GM18907 (cell line): ENCODE results near the gene AAR2.

ENCODE experiments used
- ATAC-seq: cut with Tn5 transposase; IDR thresholded peaks from one replicate; pipeline ENCODE4 v1.9.1; 2021; ENCODE audit warnings: mild to moderate bottlenecking, moderate library complexity; ENCODE audit not compliant: unreplicated experiment

The AAR2 gene

DNA sequence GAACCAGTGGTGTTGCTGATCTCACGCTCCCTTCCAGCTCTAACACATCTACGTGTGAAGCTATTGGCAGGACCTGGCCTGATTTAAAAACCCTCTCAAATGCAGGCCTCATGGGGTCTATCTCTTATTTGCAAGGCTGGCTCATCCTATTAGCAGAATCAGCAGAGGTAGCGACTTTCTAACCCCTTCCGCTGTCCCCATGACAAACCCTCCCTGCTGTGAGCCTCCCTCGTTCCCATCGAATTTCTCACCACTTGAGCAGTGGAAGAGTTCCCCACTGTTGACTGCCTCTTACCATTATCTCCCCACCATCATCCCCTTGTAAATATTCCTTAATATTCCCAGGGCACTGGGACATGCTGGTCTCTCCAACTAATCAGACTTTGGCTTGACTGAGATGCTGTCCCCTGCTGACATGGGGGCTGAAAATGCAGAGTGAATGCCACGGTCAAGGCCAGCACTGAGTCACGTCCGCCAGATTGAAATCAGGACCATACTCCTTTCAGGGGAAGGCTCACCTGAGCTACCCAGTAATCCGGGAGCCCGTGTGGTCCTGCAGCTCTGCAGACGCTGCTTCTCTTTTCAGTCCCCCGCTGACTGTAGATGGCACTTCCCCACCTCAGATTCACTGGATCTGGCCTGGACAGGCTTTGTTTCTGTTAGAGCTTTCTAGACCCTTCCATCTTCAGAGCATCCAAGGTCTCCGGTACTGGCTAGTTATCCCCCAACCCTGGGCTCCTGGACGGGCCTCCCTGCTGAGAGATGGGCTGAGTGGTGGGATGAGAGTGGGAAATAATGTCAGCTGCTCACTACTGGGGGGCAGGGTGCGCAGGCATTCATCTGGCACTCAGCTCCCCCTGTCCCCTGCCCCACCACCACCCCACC is 23.1 kb downstream of the AAR2 start:
- no peak for ATAC-seq

DNA sequence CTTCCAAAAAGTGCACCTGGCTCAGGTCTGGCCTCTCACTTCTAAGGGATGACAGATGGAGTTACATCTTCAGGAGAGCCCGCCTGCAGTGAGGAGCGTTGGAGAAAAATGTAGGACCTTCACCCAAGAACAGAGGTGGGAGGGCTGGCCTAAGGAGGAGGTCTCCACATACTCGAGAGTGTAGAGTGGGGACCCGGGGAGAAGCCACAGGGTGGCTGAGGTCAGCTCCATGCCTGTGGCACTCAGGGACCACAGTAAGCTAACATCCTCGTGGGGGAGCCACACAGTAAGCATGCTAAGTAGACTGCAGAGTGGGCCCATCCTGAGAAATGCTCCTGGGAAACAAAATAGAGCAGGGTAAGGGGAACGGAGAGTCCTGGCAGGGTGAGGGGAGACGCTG is 24.0 kb downstream of the AAR2 start:
- ATAC-seq: no peak

DNA sequence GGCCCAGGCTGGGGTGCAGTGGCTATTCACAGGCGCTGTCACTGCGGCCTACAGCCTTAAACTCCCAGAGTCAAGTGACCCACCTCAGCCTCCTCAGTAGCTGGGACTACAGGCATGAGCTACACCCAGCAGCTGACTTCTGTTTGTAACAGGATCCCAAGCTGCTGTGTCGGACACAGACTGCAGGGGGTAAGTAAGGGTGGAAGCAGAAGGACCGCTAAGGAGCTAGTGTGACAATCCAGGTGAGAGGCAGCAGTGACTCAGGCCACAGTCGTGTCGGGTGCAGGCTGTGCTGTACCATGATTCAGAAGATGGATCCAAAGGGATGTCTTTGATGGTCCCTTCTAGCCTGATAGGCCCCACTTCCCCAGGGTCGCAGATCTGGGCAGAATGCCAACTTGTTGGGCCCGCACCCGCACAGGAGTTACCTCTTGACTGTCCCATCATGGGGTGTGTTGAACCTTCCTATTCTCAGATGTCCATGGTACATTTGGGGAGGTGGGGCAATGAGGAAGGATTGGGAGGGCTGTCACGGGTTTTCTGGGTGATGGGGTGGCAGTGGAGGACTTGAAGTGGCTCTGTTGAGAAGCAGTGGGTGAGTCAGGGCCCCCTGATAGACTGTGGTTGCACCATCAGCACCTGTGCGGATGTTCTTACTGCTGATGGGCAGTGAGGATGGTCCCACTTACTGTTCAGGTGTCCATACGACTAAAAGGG is 25.3 kb downstream of the AAR2 start:
- ATAC-seq: no peak

DNA sequence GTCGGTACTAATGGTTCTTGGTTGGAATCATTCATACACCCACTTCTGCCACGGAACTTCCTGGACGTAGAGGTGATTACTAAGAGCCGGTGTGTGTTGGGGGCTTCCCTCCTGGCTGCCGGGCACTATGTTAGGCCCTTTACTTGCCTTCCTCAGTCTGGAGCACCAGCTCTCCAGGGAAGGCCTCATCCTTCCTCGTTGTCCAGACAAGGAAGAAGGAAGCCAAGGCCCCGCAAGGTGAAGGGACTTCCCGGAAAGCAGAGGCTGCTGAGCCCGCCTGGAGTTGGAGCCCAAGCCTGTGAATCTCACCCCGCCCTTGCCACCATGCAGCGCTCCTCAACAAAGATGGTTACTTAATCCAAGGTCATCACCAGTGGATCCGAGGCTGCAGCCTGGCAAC is 26.2 kb downstream of the AAR2 start:
- no peak for ATAC-seq

DNA sequence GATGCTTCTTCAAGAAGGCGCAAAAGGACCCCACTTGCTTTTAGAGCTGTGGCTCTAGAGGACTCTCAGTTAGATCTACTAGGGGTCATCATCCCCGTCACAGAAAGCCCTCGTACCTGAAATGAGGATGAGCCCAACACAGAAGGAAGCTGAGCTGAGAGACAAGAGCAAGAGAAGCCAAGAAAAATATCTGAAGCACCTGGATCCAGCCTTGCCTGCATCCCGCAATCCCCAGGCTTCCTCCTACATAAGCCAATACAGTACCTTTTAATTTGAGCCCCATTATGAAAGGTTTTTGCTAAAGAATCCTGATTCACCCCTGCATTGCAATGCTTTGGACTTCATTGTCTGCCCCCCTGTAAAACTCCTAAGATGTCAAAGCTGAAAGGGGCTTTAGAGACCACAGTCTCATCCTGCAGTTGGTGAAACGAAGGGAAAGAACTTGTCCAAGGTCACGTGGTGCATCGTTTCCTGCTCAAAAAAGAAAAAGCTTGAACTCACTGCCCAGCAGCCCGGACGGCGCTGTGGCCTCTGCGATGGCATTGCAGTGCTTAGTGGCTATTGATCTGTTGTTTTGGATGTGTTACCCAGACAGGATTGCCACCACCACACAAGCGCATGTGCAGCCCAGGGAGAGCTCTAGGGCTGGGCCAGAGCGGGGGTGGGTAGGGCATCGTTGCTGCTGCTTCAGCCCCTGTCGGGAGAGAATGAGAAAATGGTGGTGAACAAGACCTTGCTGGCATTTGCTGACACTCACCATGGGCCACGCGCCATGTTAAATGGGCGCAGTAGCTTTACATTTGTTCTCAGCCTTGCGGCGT is 28.4 kb downstream of the AAR2 start:
- no peak for ATAC-seq

DNA sequence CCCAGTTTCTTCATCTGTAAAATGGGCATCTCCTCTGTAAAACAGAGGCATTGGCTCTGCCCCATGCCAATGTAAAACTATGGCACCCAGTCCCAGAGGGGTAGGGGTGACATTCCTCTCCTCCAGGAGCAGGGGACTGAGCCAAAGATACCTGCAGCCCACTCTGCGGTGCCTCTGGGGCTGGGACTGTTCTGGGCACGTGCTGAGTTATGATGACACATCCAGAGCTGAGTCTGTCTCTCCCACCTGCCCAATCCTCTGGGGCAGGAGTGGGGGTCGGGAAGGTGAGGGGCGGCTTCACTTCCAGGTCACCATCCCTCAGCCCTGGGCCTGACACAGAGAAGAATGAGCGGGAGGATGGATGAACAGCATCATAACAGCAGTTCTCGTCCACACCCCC is 29.9 kb downstream of the AAR2 start:
- no peak for ATAC-seq

DNA sequence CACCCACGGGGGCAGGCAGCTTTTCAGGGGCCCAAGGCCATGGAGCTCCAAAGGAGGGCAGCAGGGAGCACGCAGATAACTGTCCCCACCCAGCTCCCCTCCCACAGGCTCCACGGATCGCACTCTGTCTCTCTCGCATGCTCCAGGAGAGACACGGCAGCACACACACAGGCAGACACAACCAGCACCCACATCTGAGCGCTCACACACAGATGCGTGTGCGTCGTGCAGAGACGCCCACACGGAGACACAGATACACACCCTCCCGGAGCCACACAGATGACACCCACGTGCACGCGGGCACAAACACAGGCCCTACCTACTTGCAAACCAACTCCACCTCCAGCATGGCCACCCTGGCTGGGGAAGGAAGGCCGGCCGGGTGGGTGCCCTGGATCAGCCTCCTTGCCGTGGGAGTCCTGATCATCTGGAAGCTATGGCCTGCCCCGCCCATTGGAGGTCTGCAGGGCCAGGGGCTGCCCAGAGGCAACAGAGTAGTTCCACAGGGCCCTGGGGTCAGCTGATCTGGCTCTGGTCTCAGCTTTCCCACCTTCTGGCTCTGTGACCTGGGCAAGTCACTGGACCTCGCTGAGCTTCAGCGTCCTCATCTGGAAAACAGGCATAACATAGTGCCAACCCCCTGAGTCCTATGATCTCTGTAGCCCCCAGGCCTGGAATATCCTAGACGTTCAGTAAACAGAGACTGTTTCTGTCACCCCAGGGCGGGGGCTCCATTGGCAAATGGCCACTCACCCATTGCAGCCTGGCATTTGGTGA is 31.5 kb downstream of the AAR2 start:
- no peak for ATAC-seq

DNA sequence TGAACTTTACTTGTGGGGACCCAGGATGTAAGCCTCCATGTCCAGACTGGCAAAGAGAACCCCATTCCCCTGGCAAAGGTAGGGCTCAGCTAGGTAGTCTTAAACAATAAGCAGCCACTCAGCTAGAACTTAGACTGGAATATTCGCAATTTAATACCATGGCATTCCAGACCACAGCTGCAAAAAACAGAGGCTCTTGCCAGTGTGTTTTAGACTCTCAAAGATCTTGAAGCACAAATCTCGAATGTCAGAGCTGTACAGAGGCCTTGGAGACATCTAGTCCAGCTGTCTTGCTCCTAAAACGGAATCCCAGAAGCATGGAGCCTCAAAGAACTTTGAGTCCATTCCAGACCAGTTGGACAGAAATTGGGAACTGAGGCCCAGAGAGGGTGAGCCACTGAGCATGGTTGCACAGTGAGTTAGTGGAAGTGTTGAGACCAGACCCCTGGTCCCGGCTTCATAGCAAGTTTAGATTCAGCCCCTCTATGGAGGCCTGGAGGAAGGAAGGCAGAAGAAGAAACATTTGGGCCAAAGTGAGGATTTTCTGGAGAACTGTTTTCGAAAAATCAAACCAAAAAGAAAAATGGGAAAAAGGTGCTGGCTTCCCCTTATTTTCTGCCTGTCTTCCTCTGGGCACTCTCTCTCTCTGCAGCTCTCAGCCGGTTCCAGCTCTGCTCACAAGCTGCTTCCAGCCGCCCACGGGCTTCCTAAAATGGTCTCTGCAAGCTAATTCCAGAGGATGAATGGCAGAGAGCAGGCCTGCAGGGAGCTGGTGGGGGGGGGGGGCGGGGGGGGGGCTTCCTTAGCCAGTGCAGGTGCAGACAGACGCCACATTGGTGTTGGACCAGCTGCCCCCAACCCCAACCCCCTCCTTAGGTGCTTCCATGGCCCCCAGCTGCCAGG is 32.4 kb downstream of the AAR2 start:
- no peak for ATAC-seq

DNA sequence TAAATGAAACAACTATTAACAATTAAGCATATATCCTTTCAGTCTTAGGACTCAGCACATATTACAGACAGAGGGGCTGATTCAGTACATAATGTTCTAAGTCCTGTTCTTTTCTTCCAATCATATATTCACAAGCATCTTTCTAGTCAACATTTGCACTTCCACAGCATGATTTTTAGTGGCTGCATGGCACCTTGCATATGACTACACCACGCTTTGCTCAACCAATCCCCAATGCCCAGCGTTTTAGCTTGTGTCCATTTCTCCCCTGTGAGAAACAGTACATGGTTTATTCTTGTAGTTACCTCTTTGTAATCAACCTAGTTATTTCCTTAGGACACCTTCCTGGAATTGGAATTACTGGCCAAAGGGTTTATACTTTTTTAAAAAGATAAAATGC is 33.2 kb downstream of the AAR2 start:
- ATAC-seq: no peak

DNA sequence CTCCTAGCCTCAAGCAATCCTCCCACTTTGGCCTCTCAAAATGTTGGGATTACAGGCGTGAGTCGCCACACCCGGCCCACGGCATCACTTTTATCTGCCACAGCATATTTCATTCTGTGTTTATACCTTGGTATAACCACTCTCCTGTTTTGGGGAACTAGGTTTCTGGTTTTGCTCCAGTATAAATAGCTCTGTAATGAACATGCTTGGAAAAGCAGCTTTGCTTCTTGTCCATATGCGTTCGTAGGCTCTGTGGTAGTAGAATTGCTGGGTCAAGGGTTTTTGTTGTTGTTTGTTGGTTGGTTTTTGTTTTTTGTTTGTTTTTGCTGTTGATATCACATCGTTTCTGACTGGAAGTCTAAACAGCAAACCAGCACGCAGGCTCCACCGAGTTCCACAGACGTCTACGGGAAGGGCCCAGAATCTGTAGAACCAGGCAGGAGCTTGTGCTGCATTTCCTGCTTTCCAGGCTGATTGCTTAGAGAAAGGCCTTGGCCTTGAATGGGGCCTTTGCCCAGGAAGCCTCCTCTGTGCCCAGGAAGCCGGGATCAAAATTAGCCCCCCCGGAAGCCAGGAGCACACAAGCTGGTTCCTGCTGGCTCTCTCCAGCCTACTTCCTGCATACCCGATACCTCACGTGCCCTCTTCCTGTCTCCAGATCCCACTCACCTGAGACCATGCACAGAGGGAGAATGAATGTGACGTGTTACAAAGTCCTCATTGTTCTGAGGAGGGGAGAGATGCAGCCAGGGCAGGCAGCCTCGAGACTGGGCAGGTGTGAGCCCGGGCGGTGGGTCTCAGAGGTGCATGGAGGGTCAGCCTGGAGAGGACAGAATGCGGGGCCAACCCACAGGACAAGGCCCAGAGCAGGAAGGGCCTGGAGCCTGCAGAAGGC is 34.7 kb downstream of the AAR2 start:
- no peak for ATAC-seq

DNA sequence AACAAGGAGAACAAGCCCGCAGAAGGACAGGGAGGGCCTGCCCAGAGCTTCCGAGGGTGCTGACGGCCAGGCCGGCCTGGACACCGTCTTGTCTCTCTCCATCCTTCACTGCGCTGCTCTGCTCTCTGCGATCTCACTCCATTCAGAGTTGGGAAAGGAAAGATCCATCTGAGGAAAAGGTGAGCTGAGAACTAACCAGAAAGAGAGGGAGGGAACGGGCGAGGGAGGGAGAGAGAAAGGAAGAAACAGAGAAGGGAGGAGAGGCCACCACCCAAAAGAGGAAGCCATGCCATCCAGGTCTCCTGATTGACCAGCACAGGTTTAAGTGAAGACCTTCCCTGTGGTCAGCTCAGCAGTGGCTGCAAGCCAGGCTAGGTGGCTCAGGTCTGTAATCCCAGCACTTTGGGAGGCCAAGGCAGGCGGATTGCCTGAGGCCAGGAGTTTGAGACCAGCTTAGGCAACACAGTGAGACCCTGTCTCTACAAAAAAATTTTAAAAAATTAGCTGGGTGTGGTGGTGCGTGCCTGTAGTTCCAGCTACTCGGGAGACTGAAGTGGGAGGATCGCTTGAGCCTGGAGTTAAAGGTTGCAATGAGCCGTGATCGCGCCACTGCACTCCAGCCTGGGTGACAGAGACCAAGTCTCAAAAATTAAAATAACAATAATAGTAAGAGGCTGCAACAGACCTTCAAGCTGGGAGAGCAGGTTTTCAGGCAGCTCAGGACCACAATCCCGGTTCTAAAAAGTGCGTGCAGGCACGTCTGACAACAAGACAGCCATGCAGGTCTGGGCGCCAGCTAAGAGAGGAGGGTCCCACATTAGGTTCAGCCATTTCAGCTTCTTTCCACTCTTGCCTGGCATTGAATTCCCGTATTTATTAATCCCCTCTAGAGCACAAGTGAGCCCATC is 35.6 kb downstream of the AAR2 start:
- no peak for ATAC-seq

DNA sequence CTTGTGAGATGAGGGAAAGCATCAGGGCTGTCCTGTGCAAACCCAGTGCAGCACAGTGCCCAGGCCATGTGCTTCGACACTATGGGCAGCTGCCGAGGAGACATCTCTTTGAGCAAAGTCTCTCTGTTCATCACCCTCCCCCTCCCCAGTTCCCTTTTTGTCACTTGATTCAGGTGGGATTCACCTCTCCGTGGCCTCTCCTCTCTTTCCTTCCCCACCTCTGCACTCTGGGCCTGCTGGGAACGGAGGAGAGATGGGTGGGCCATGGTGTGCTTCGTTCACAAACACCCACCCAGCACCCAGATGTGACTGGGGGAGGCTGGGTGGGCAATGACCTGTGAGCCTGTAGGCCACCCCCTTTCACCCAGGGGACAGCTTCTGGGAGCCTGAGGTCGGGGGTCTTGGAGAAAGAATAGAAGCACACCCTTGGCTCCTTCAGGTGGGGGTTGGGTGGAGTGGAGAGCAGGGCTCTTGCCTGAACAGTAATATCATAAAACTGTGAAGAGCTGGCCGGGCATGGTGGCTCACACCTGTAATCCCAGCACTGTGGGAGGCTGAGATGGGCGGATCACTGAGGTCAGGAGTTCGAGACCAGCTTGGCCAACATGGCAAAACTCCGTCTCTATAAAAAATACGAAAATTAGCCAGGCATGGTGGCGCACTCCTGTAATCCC is 36.4 kb downstream of the AAR2 start:
- no peak for ATAC-seq

DNA sequence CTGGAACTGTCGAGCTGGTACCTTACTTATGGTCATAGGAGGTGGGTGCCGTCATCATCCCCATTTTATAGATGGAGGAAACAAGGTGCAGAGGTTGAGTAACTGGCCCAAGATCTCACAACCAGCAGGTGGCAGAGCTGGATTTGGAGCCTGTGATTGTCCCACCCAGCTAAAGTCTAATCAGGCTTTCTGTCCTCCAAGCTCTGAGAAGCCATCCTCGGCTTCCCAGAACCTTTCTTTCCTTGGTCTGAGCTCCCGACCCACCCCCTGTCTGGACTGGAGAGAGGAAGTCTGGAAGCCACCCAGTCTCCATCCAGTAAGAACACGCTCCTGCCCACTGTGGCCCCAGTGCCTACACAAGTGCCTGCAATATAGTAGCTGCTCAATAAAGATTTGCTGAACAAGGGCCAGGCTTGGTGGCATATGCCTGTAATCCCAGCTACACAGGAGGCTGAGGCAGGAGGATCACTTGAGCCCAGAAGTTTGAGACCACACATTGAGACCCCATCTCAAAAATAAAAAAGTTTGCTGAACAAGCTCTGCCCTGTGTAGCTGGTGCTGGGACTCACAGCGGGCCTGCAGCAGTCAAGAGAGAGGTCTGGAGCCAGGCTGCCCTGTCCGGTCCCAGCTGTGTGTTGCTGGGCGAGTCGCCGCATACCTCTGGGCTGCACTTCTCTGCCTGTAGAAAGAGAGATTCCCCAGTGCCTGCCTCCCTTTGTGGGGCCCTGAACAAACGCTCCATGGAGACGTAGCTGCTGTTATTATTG is 37.3 kb downstream of the AAR2 start:
- no peak for ATAC-seq

DNA sequence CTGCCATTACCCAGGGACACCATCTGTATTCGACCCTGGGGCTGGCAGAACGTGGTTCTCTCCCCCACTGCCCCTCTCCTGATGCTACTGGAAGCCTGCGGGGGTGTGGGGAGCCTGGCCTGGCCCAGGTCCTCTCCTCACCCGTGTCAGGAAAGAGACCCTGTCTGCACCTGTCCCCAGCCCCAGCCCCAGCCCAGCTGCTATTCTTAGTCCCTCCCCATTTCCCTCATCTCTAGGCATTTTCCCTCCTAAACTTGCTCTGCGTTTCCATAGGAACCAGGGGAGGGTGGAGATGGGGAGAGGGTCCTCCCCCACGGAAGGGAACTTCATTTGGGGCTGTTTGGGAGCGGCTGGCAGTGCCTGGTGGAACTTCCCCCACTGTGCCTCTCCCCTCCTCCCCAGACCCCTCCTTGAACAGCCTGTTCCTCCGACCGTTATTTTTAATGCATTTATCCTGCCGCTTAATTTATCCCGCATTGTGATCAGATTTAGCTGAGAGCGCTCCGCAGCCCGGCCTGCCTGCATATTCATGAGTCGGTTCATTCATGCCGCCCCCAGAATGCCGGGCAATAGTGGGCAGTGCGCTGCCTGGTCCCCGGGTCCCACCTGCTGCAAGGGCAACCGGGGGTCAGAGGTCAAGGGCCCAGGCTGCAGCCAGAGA is 38.0 kb downstream of the AAR2 start:
- no peak for ATAC-seq

DNA sequence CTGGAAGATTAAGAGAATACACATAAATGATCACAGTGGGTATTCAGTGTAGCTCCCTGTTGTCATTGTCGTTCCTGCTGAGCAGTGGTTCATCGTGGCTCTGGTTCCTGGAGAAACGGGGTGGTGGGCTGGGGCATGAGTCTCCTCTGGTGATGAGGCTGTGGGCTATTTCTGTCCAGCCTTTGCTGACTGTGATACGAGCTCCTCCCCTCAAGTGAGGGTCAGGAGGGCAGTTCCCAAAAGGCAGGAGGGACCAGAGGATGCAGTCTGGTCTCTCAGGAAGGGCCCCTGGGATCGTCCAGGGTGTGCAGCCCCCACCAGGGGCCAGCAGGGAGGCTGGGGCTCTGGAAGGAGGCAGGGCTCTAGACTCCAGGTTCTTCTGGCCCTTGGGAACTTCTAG is 38.7 kb downstream of the AAR2 start:
- ATAC-seq: no peak
